A549 (cell line): ENCODE results near the gene PNPLA7.

Source experiments
- CBX2 ChIP-seq: fragments of 200-600 bp; sonication (generic); IDR thresholded peaks from 2 replicates; pipeline ENCODE4 v1.6.1; 2016; ENCODE audit warnings: low read depth, mild to moderate bottlenecking, borderline replicate concordance
- EHF ChIP-seq: fragments of 250-450 bp; sonication (Bioruptor Pico); IDR thresholded peaks from 2 replicates; pipeline ENCODE4 v1.5.0; 2020; ENCODE audit warnings: mild to moderate bottlenecking
- EP300 ChIP-seq, 2 experiments: fragments of >200 bp; sonication (Bioruptor Twin); formaldehyde crosslinking; IDR thresholded peaks; 2 replicates in 1 of 2; 3 replicates in 1 of 2; pipeline ENCODE4 v1.6.1; 2016 to 2017
- ESRRA ChIP-seq: fragments of 150-350 bp; IDR thresholded peaks from 2 replicates; pipeline ENCODE4 v1.6.1; 2014; ENCODE audit warnings: mild to moderate bottlenecking, low read length, borderline replicate concordance
- HOXA7 ChIP-seq: fragments of 250-450 bp; sonication (Bioruptor Pico); IDR thresholded peaks from 2 replicates; pipeline ENCODE4 v1.5.0; 2020; ENCODE audit warnings: mild to moderate bottlenecking, moderate library complexity
- JUNB ChIP-seq: fragments of >200 bp; sonication (Bioruptor Twin); formaldehyde crosslinking; IDR thresholded peaks from 2 replicates; pipeline ENCODE4 v1.6.1; 2016
- KDM5A ChIP-seq: fragments of 200-600 bp; sonication (generic); IDR thresholded peaks from 2 replicates; pipeline ENCODE4 v1.6.1; 2016; ENCODE audit warnings: antibody characterized with exemption, mild to moderate bottlenecking
- POLR2A ChIP-seq: IDR thresholded peaks from 2 replicates; pipeline ENCODE4 v1.6.1; 2012; ENCODE audit warnings: mild to moderate bottlenecking, low read length
- POLR2AphosphoS2 ChIP-seq: conservative IDR thresholded peaks from 2 replicates; pipeline ENCODE4 v1.6.1; 2012; ENCODE audit warnings: low read length, improper control_type of control experiment, inconsistent platforms
- REST ChIP-seq: fragments of 200-600 bp; sonication (generic); IDR thresholded peaks from 2 replicates; pipeline ENCODE4 v1.6.1; 2016; ENCODE audit warnings: antibody characterized with exemption, mild to moderate bottlenecking, moderate library complexity
- RFX5 ChIP-seq: fragments of 450-650 bp; IDR thresholded peaks from 2 replicates; pipeline ENCODE4 v1.7.1; 2014; ENCODE audit warnings: antibody characterized with exemption, mild to moderate bottlenecking, moderate library complexity
- SREBF2 ChIP-seq: fragments of 450-650 bp; IDR thresholded peaks from 2 replicates; pipeline ENCODE4 v1.6.1; 2014; ENCODE audit warnings: mild to moderate bottlenecking, moderate library complexity
- ZFP36 ChIP-seq: fragments of 450-650 bp; IDR thresholded peaks from 2 replicates; pipeline ENCODE4 v1.6.1; 2014; ENCODE audit warnings: borderline replicate concordance; ENCODE audit not compliant: partially characterized antibody
- TF ChIP-seq, protein P1 (sequence below): fragments of >200 bp; sonication (Bioruptor Twin); formaldehyde crosslinking; IDR thresholded peaks from 3 replicates; pipeline ENCODE4 v1.5.1; 2016

GRCh38 chr9:137547687-137548543 is 2.3 kb downstream of the PNPLA7 start:
- no peak for TF ChIP-seq KDM5A
- no peak for TF ChIP-seq CBX2
- TF ChIP-seq, protein P1, sequence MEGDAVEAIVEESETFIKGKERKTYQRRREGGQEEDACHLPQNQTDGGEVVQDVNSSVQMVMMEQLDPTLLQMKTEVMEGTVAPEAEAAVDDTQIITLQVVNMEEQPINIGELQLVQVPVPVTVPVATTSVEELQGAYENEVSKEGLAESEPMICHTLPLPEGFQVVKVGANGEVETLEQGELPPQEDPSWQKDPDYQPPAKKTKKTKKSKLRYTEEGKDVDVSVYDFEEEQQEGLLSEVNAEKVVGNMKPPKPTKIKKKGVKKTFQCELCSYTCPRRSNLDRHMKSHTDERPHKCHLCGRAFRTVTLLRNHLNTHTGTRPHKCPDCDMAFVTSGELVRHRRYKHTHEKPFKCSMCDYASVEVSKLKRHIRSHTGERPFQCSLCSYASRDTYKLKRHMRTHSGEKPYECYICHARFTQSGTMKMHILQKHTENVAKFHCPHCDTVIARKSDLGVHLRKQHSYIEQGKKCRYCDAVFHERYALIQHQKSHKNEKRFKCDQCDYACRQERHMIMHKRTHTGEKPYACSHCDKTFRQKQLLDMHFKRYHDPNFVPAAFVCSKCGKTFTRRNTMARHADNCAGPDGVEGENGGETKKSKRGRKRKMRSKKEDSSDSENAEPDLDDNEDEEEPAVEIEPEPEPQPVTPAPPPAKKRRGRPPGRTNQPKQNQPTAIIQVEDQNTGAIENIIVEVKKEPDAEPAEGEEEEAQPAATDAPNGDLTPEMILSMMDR = no peak
- TF ChIP-seq JUNB = no peak
- no peak for TF ChIP-seq RFX5
- no peak for TF ChIP-seq REST
- no peak for TF ChIP-seq EP300 (IDR thresholded peaks at IDR 0.05)
- no peak for TF ChIP-seq POLR2AphosphoS2
- no peak for TF ChIP-seq ESRRA
- TF ChIP-seq EHF (CRISPR knock-in tag) = no peak
- no peak for TF ChIP-seq POLR2A
- no peak for TF ChIP-seq HOXA7 (CRISPR knock-in tag)
- TF ChIP-seq ZFP36 = no peak
- no peak for TF ChIP-seq SREBF2
